ENCODE measurements around the gene EN1.

EN1 gene

GRCh38 chr2:118811514-118812115, 35.8 kb downstream of the EN1 start:
- TF ChIP-seq CTCF (IDR thresholded peaks at IDR 0.05; ENCODE audit: borderline replicate concordance, insufficient read depth, low read depth, low read length) = no peak
- H3K4me3 ChIP-seq (ENCODE audit: low read depth, low read length) = no peak overlapping the region

- TF ChIP-seq CTCF (IDR thresholded peaks at IDR 0.05; ENCODE audit: borderline replicate concordance, insufficient read depth, low read depth, low read length) = no peak
- H3K4me3 ChIP-seq (ENCODE audit: low read depth, low read length) = no peak overlapping the region
Measured at GRCh38 chr2:118810766-118811165, 36.7 kb downstream of the EN1 start.

- TF ChIP-seq CTCF (IDR thresholded peaks at IDR 0.05; ENCODE audit: borderline replicate concordance, insufficient read depth, low read depth, low read length) = no peak
- no peak overlapping the region for H3K4me3 ChIP-seq (ENCODE audit: low read depth, low read length)
Measured at GRCh38 chr2:118808429-118808809, 39.0 kb downstream of the EN1 start.

- no peak for TF ChIP-seq CTCF (IDR thresholded peaks at IDR 0.05; ENCODE audit: borderline replicate concordance, insufficient read depth, low read depth, low read length)
- H3K4me3 ChIP-seq (ENCODE audit: low read depth, low read length) = no peak overlapping the region
Measured at GRCh38 chr2:118807668-118808428, 39.6 kb downstream of the EN1 start.

- TF ChIP-seq CTCF (IDR thresholded peaks at IDR 0.05; ENCODE audit: borderline replicate concordance, insufficient read depth, low read depth, low read length) = no peak
- H3K4me3 ChIP-seq (ENCODE audit: low read depth, low read length) = no peak overlapping the region
Measured at GRCh38 chr2:118806797-118807667, 40.4 kb downstream of the EN1 start.

GRCh38 chr2:118805064-118805690, 42.3 kb downstream of the EN1 start:
- TF ChIP-seq CTCF (IDR thresholded peaks at IDR 0.05; ENCODE audit: borderline replicate concordance, insufficient read depth, low read depth, low read length) = no peak
- no peak overlapping the region for H3K4me3 ChIP-seq (ENCODE audit: low read depth, low read length)

All from GM12875 (cell line).